Thyroid gland (tissue), 4 donors: Measurements from ENCODE around the gene FUOM.

ENCODE experiments used
- CTCF ChIP-seq, 6 experiments: fragments of 200-600 bp in 3 of 6; fragments of 450-650 bp in 3 of 6; sonication (generic) in 3 of 6; IDR thresholded peaks; one replicate each; pipeline ENCODE4 v1.5.1; 2016 to 2019; ENCODE audit warnings: antibody characterized with exemption in 6 of 6, mild to moderate bottlenecking in 2 of 6, inconsistent platforms in 1 of 6, moderate library complexity in 1 of 6
- POLR2A ChIP-seq, 2 donors: fragments of 450-650 bp; IDR thresholded peaks; one replicate each; pipeline ENCODE4 v1.6.1; 2017; ENCODE audit warnings: antibody characterized with exemption in 2 of 2, mild to moderate bottlenecking in 2 of 2, moderate library complexity in 1 of 2

DNA sequence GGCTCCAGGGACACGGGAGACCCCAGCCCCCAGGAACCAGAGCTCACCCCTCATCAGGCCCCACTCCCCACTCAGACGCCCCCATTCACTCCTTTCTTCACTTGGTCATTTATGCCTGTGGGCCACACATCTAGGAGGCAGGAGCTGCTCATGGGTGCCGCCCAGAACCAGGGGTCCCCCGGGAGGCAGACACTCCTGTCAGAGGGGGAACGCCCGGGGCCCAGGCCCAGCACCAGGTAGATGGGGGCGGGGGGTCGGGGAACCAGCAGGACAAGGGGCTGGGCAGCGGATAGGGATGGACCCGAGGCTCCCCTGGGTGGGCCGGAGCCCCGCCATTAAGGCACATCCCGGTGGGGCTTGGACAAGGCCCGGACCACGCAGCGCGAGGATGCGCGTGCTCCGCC is 33.0 kb downstream of the FUOM start:
- no peak for TF ChIP-seq CTCF (IDR thresholded peaks at IDR 0.05)
- no peak for TF ChIP-seq POLR2A (IDR thresholded peaks at IDR 0.05)
